Measurements from ENCODE around the gene VEZT. TPM values are rescaled to one million over a fixed set of nuclear protein-coding genes. Genes with fewer than 3 reads are reported as not detected.

Gene VEZT
- total and polyA plus RNA-seq, 2 donors (not counting 1 experiment from before 2014, with no cell fraction given), result 76.6 to 123 TPM

DNA sequence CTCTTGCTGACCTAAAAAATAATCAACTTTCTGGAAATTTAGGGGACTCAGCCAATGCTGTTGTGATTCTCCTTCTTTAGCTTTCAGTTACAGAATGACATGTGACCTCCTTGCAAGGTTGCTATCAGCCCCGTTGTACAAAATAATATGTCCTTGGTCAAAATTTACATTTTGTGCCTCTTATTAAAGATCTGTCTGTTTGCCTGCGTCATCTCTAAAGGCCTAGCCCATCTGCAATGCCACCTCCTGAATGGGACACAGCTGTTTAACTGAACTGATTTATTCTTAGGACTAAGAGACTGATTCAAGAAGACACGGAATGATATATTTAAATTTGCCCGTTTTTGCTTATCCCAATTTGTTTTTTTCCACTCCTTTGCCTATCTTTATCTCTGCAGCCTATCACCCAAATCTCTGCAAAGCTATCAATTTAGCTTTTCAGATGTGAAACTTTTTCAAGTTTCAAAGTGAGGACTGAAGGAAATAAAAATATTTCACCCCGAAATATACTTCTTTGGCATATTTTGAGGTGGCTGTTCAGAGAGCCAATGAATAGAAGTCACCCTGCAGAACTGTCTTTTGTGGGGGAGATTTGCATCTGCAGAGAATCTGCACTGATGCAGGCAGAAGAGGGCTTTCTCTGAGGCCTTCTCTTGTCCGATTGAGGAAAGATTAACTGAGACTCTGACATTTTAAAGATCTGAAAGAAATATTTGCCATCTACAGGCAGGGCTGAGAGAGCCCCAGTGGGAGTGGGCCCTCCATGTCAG, 126.0 kb downstream of the VEZT start:
- Histone ChIP-seq H3K36me3 (ENCODE audit: control insufficient read depth, insufficient read depth, low read length) (no peaks in the 10 kb centered on the region), H3K9ac (ENCODE audit: insufficient read depth, low read length) (no peak overlapping the region), H3K27ac (ENCODE audit: insufficient read depth, low read length) (no peak overlapping the region), H3K27me3 (ENCODE audit: control insufficient read depth, insufficient read depth, low read length) (no peaks in the 10 kb centered on the region), H4K20me1 (ENCODE audit: control insufficient read depth, extremely low read depth, insufficient read depth, low read length) (no peaks in the 10 kb centered on the region), H3K4me1 (ENCODE audit: control insufficient read depth, extremely low read depth, insufficient read depth, low read length) (peaks cover 4% of the 10 kb centered on the region), H3K9me3 (ENCODE audit: control insufficient read depth, insufficient read depth, low read depth, low read length) (no peaks in the 10 kb centered on the region), H2AFZ (ENCODE audit: low read length) (no peak overlapping the region), H3K4me2 (ENCODE audit: extremely low read depth, insufficient read depth, low read length) (no peak overlapping the region), H3K79me2 (ENCODE audit: control insufficient read depth, insufficient read depth, low read length) (no peaks in the 10 kb centered on the region), H3K4me3 (replicated peaks in 1 of 4; ENCODE audit: control extremely low read depth in 1 of 4, insufficient read depth in 1 of 4, low read depth in 3 of 4, low read length in 4 of 4) (no peak overlapping the region)
- DNase-seq (ENCODE audit: low read depth in 2 of 2), result no peak
- TF ChIP-seq, protein P1, sequence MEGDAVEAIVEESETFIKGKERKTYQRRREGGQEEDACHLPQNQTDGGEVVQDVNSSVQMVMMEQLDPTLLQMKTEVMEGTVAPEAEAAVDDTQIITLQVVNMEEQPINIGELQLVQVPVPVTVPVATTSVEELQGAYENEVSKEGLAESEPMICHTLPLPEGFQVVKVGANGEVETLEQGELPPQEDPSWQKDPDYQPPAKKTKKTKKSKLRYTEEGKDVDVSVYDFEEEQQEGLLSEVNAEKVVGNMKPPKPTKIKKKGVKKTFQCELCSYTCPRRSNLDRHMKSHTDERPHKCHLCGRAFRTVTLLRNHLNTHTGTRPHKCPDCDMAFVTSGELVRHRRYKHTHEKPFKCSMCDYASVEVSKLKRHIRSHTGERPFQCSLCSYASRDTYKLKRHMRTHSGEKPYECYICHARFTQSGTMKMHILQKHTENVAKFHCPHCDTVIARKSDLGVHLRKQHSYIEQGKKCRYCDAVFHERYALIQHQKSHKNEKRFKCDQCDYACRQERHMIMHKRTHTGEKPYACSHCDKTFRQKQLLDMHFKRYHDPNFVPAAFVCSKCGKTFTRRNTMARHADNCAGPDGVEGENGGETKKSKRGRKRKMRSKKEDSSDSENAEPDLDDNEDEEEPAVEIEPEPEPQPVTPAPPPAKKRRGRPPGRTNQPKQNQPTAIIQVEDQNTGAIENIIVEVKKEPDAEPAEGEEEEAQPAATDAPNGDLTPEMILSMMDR (conservative IDR thresholded peaks at IDR 0.05 in 1 of 2, IDR thresholded peaks at IDR 0.05 in 1 of 2; ENCODE audit: low read depth in 1 of 2, low read length in 2 of 2), result no peak
- no peak for TF ChIP-seq EZH2 (IDR thresholded peaks at IDR 0.05; ENCODE audit: low read length, missing control alignments)

DNA sequence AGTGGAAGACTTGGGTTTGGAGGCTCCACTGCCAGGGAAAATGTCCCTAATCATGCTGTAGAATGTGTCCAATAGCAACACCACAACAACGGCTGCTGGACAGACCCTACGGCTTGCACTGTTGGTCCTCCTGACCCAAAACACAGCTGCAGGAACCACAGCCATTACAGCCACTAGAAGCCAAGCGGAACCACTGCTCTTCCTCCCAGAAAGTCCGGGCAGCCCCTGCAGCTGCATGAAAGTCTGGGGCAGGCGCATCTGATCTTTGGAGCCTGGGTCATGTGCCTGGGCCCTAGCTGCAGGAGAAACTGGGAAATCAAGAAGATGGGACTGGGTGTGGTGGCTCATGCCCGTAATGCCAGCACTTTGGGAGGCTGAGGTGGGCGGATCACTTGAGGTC, 131.7 kb downstream of the VEZT start:
- no peak overlapping the region for H3K4me3 ChIP-seq (replicated peaks in 1 of 4; ENCODE audit: control extremely low read depth in 1 of 4, insufficient read depth in 1 of 4, low read depth in 3 of 4, low read length in 4 of 4)
- H4K20me1 ChIP-seq (ENCODE audit: control insufficient read depth, extremely low read depth, insufficient read depth, low read length), result no peaks in the 10 kb centered on the region
- H2AFZ ChIP-seq (ENCODE audit: low read length), result no peak overlapping the region
- no peak overlapping the region for H3K27ac ChIP-seq (ENCODE audit: insufficient read depth, low read length)
- no peaks in the 10 kb centered on the region for H3K36me3 ChIP-seq (ENCODE audit: control insufficient read depth, insufficient read depth, low read length)
- no peak for TF ChIP-seq EZH2 (IDR thresholded peaks at IDR 0.05; ENCODE audit: low read length, missing control alignments)
- TF ChIP-seq, protein P1 (conservative IDR thresholded peaks at IDR 0.05 in 1 of 2, IDR thresholded peaks at IDR 0.05 in 1 of 2; ENCODE audit: low read depth in 1 of 2, low read length in 2 of 2), result no peak
- H3K9ac ChIP-seq (ENCODE audit: insufficient read depth, low read length), result no peak overlapping the region
- no peak overlapping the region for H3K4me2 ChIP-seq (ENCODE audit: extremely low read depth, insufficient read depth, low read length)
- H3K79me2 ChIP-seq (ENCODE audit: control insufficient read depth, insufficient read depth, low read length), result no peaks in the 10 kb centered on the region
- no peak for DNase-seq (ENCODE audit: low read depth in 2 of 2)
- no peaks in the 10 kb centered on the region for H3K27me3 ChIP-seq (ENCODE audit: control insufficient read depth, insufficient read depth, low read length)
- H3K4me1 ChIP-seq (ENCODE audit: control insufficient read depth, extremely low read depth, insufficient read depth, low read length), result no peaks in the 10 kb centered on the region
- no peaks in the 10 kb centered on the region for H3K9me3 ChIP-seq (ENCODE audit: control insufficient read depth, insufficient read depth, low read depth, low read length)

DNA sequence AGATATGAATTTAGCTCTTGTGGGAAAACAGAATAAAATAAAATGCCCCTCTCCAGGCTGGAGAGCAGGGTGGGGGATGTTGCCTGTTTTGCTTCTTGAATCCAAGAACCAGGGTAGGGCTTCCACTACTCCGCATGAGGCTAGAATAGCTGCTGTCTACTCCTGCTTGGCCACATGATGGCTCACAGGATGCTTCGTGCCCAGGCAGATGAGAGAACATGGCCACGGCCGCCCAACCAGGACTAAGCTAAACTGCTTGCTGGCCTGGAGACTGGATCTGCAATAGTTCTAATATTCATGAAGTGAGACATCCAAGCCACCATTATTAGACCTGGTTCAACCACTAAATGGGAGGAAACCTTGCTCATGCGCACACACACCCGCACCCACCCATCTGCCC, 134.1 kb downstream of the VEZT start:
- no peak overlapping the region for H3K4me2 ChIP-seq (ENCODE audit: extremely low read depth, insufficient read depth, low read length)
- no peak for DNase-seq (ENCODE audit: low read depth in 2 of 2)
- H3K36me3 ChIP-seq (ENCODE audit: control insufficient read depth, insufficient read depth, low read length), result no peaks in the 10 kb centered on the region
- H2AFZ ChIP-seq (ENCODE audit: low read length), result no peak overlapping the region
- no peaks in the 10 kb centered on the region for H3K27me3 ChIP-seq (ENCODE audit: control insufficient read depth, insufficient read depth, low read length)
- TF ChIP-seq, protein P1 (conservative IDR thresholded peaks at IDR 0.05 in 1 of 2, IDR thresholded peaks at IDR 0.05 in 1 of 2; ENCODE audit: low read depth in 1 of 2, low read length in 2 of 2), result no peak
- TF ChIP-seq EZH2 (IDR thresholded peaks at IDR 0.05; ENCODE audit: low read length, missing control alignments), result no peak
- no peak overlapping the region for H3K27ac ChIP-seq (ENCODE audit: insufficient read depth, low read length)
- no peaks in the 10 kb centered on the region for H3K9me3 ChIP-seq (ENCODE audit: control insufficient read depth, insufficient read depth, low read depth, low read length)
- no peaks in the 10 kb centered on the region for H3K4me1 ChIP-seq (ENCODE audit: control insufficient read depth, extremely low read depth, insufficient read depth, low read length)
- H3K9ac ChIP-seq (ENCODE audit: insufficient read depth, low read length), result no peak overlapping the region
- H4K20me1 ChIP-seq (ENCODE audit: control insufficient read depth, extremely low read depth, insufficient read depth, low read length), result no peaks in the 10 kb centered on the region
- H3K79me2 ChIP-seq (ENCODE audit: control insufficient read depth, insufficient read depth, low read length), result no peaks in the 10 kb centered on the region
- no peak overlapping the region for H3K4me3 ChIP-seq (replicated peaks in 1 of 4; ENCODE audit: control extremely low read depth in 1 of 4, insufficient read depth in 1 of 4, low read depth in 3 of 4, low read length in 4 of 4)

Other genes starting within 250 kb of the VEZT start
- 79.6 and 102 TPM in 2 replicates for gene NDUFA12, start 214.1 kb upstream of the VEZT start, total RNA-seq
- 210 and 228 TPM in 2 replicates for gene NDUFA12, start 214.1 kb upstream of the VEZT start, polyA plus RNA-seq
- 21.8 and 25.6 TPM in 2 replicates for gene NR2C1, start 144.2 kb upstream of the VEZT start, total RNA-seq
- 15.6 and 27.0 TPM in 2 replicates for gene NR2C1, start 144.2 kb upstream of the VEZT start, polyA plus RNA-seq
- gene FGD6, start 340 bp upstream of the VEZT start, total RNA-seq, result 3.3 and 5.6 TPM in 2 replicates
- 3.0 and 4.7 TPM in 2 replicates for gene FGD6, start 340 bp upstream of the VEZT start, polyA plus RNA-seq